Neural progenitor cell (in vitro differentiated cells): ENCODE measurements around the gene RREB1. TPM values are rescaled to one million over a fixed set of nuclear protein-coding genes. Genes with fewer than 3 reads are reported as not detected.

Source experiments
- DNase-seq: peaks from one replicate; pipeline ENCODE4 v3.0.0-alpha.2; 2016; ENCODE audit warnings: low spot score
- H2AFZ ChIP-seq: fragments of 200-600 bp; sonication (generic); replicated peaks from 2 replicates; pipeline ENCODE4 v1.6.1; 2016; ENCODE audit warnings: antibody characterized with exemption
- H3F3A ChIP-seq: fragments of 200-600 bp; sonication (generic); 2 replicates; pipeline ENCODE4 v1.6.1; 2016; ENCODE audit warnings: antibody characterized with exemption, low read depth
- H3K27ac ChIP-seq: fragments of 200-600 bp; sonication (generic); 2 replicates; pipeline ENCODE4 v1.5.1; 2016; ENCODE audit warnings: mild to moderate bottlenecking
- H3K27me3 ChIP-seq: fragments of 200-600 bp; sonication (generic); 2 replicates; pipeline ENCODE4 v1.6.1; 2016; ENCODE audit warnings: mild to moderate bottlenecking, moderate library complexity
- H3K36me3 ChIP-seq: fragments of 200-600 bp; sonication (generic); 2 replicates; pipeline ENCODE4 v1.5.1; 2016
- H3K4me1 ChIP-seq: fragments of 200-600 bp; sonication (generic); 2 replicates; pipeline ENCODE4 v1.6.1; 2016; ENCODE audit warnings: mixed run types
- H3K4me2 ChIP-seq: fragments of 200-600 bp; sonication (generic); 2 replicates; pipeline ENCODE4 v1.6.1; 2016
- H3K4me3 ChIP-seq: fragments of 200-600 bp; sonication (generic); 2 replicates; pipeline ENCODE4 v1.5.1; 2016
- H3K79me2 ChIP-seq: fragments of 200-600 bp; sonication (generic); 2 replicates; pipeline ENCODE4 v1.6.1; 2016; ENCODE audit warnings: low read depth
- H3K9ac ChIP-seq: fragments of 200-600 bp; sonication (generic); 2 replicates; pipeline ENCODE4 v1.6.1; 2016
- H3K9me3 ChIP-seq: fragments of 200-600 bp; sonication (generic); 2 replicates; pipeline ENCODE4 v1.5.1; 2016; ENCODE audit warnings: low read depth
- H4K20me1 ChIP-seq: fragments of 200-600 bp; sonication (generic); 2 replicates; pipeline ENCODE4 v1.6.1; 2016; ENCODE audit warnings: low read depth
- H3K27ac Mint-ChIP-seq: 3 replicates; pipeline ENCODE4 v1.8.0; 2021; ENCODE audit warnings: mixed read lengths
- H3K27me3 Mint-ChIP-seq: 2 replicates; pipeline ENCODE4 v1.8.0; 2022; ENCODE audit warnings: low read depth, mild to moderate bottlenecking, inconsistent platforms, moderate library complexity, mixed read lengths; ENCODE audit not compliant: insufficient read depth
- H3K36me3 Mint-ChIP-seq: 3 replicates; pipeline ENCODE4 v1.8.0; 2021; ENCODE audit warnings: mixed read lengths
- H3K4me1 Mint-ChIP-seq: 3 replicates; pipeline ENCODE4 v1.8.0; 2021; ENCODE audit warnings: mixed read lengths
- H3K4me3 Mint-ChIP-seq: 3 replicates; pipeline ENCODE4 v1.8.0; 2021; ENCODE audit warnings: mild to moderate bottlenecking, moderate library complexity, mixed read lengths
- H3K9me3 Mint-ChIP-seq: 3 replicates; pipeline ENCODE4 v1.8.0; 2020; ENCODE audit warnings: mixed read lengths
- CTCF ChIP-seq: fragments of 200-600 bp; sonication (generic); IDR thresholded peaks from 2 replicates; pipeline ENCODE4 v1.5.1; 2017; ENCODE audit warnings: antibody characterized with exemption, mild to moderate bottlenecking
- EZH2 ChIP-seq: fragments of 200-600 bp; sonication (generic); IDR thresholded peaks from 2 replicates; pipeline ENCODE4 v1.6.1; 2017; ENCODE audit warnings: antibody characterized with exemption, mild to moderate bottlenecking, moderate library complexity
- EZH2phosphoT487 ChIP-seq: fragments of 200-600 bp; sonication (generic); IDR thresholded peaks from 2 replicates; pipeline ENCODE4 v1.6.1; 2017; ENCODE audit warnings: antibody characterized with exemption
- total RNA-seq: library from RNA; depleted of rRNA; stranded (reverse); fragments of >200 nt; gene quantifications from 2 replicates; pipeline ENCODE4 v1.2.3, GENCODE V29; 2015; ENCODE audit warnings: low replicate concordance

Gene RREB1
- total RNA-seq, 1 donor from 2014 or later = 12.1 TPM

GRCh38 chr6:7184502-7184901 is 76.7 kb downstream of the RREB1 start:
- H4K20me1 ChIP-seq = no peaks in the 10 kb centered on the region
- no peaks in the 10 kb centered on the region for H3K36me3 ChIP-seq
- peaks cover 25% of the 10 kb centered on the region for H3K36me3 Mint-ChIP-seq
- H3K4me2 ChIP-seq = no peak overlapping the region
- no peaks in the 10 kb centered on the region for H3K4me1 ChIP-seq
- H3K9me3 Mint-ChIP-seq = no peaks in the 10 kb centered on the region
- no peak overlapping the region for H3K27ac Mint-ChIP-seq
- H3K27me3 Mint-ChIP-seq = peaks cover 2% of the 10 kb centered on the region
- TF ChIP-seq EZH2phosphoT487 (no peak), CTCF (no peak), EZH2 (no peak)
- H3F3A ChIP-seq = no peaks in the 10 kb centered on the region
- H3K79me2 ChIP-seq = no peaks in the 10 kb centered on the region
- H3K4me3 Mint-ChIP-seq = no peak overlapping the region
- H3K4me1 Mint-ChIP-seq = no peaks in the 10 kb centered on the region
- no peaks in the 10 kb centered on the region for H3K27me3 ChIP-seq
- H3K4me3 ChIP-seq = no peak overlapping the region
- H3K27ac ChIP-seq = no peak overlapping the region
- no peak for DNase-seq
- no peaks in the 10 kb centered on the region for H3K9me3 ChIP-seq
- no peak overlapping the region for H2AFZ ChIP-seq
- H3K9ac ChIP-seq = no peak overlapping the region

DNA sequence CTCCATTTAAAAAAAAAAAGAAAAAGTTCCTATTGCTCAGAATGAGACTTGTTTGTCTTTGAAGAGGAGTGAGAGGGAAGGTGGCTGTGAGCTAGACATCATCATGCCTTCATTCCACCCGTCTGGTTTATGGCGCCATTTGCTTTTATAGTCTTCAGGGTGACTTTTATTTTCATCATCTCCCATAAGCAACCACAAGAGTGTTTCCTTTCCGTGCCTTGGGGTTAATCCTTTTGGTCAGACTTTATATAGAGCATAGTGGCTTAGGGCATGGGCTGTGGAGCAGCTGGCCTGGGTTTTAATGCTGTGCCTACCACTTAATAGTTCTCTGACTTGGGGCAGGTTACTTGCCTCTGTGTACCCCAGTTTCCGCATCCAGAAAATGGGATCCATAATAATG is 77.8 kb downstream of the RREB1 start:
- Histone ChIP-seq H3K4me2 (no peak overlapping the region), H3K36me3 (no peaks in the 10 kb centered on the region), H4K20me1 (no peaks in the 10 kb centered on the region), H3K4me3 (no peak overlapping the region), H2AFZ (no peak overlapping the region), H3F3A (no peaks in the 10 kb centered on the region), H3K79me2 (no peaks in the 10 kb centered on the region), H3K27me3 (no peaks in the 10 kb centered on the region), H3K9me3 (no peaks in the 10 kb centered on the region), H3K27ac (no peak overlapping the region), H3K4me1 (no peaks in the 10 kb centered on the region), H3K9ac (no peak overlapping the region)
- Mint-ChIP-seq H3K4me3 (no peak overlapping the region), H3K36me3 (peaks cover 26% of the 10 kb centered on the region), H3K4me1 (no peaks in the 10 kb centered on the region), H3K27me3 (peaks cover 2% of the 10 kb centered on the region), H3K9me3 (no peaks in the 10 kb centered on the region), H3K27ac (no peak overlapping the region)
- no peak for DNase-seq
- TF ChIP-seq CTCF = no peak
- TF ChIP-seq EZH2 = no peak
- no peak for TF ChIP-seq EZH2phosphoT487

DNA sequence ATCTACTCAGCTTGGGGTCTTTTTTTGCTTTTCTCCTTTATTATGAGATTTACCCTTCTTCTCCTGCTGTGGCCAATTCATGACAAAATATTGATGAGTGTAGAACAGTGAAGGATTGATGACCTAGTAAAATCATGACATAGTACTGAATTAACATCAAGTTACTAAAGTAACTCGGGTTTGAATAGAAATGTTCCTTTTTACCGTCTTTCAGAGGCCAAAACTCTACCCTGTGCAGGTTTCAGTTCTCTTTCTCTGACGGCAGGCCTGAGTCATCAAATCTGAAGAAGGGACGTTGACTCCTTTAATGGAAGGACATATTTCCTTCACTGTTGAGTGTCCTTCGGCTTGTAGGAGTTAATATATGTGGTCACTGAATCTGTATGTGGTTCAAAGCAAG is 80.7 kb downstream of the RREB1 start:
- H3K4me1 Mint-ChIP-seq = no peaks in the 10 kb centered on the region
- Histone ChIP-seq H4K20me1 (no peaks in the 10 kb centered on the region), H3K4me1 (no peaks in the 10 kb centered on the region), H3K79me2 (no peaks in the 10 kb centered on the region), H3K9ac (no peak overlapping the region), H3K4me2 (no peak overlapping the region), H3K27me3 (no peaks in the 10 kb centered on the region), H3K9me3 (no peaks in the 10 kb centered on the region), H3F3A (no peaks in the 10 kb centered on the region), H2AFZ (no peak overlapping the region), H3K27ac (no peak overlapping the region), H3K36me3 (no peaks in the 10 kb centered on the region), H3K4me3 (no peak overlapping the region)
- H3K27me3 Mint-ChIP-seq = peaks cover 2% of the 10 kb centered on the region
- no peak overlapping the region for H3K27ac Mint-ChIP-seq
- no peak for TF ChIP-seq CTCF
- no peak for TF ChIP-seq EZH2
- H3K9me3 Mint-ChIP-seq = no peaks in the 10 kb centered on the region
- H3K36me3 Mint-ChIP-seq = peaks cover 26% of the 10 kb centered on the region
- DNase-seq = no peak
- no peak overlapping the region for H3K4me3 Mint-ChIP-seq
